Fibroblast of villous mesenchyme (primary cell): ENCODE measurements around the gene SLC24A3. TPM values are rescaled to one million over a fixed set of nuclear protein-coding genes. Genes with fewer than 3 reads are reported as not detected.
"Not testable (repeated sequence)": the region's sequence is repeated elsewhere in the genome, so short reads cannot be mapped to it uniquely, and the experiment has no call there.

Experiments used
- DNase-seq: peaks from one replicate; pipeline ENCODE4 v3.0.0-alpha.2; 2010; ENCODE audit warnings: low read depth
- H3K4me3 ChIP-seq: 2 replicates; pipeline ENCODE4 v1.5.1; 2011; ENCODE audit warnings: low read depth, mild to moderate bottlenecking, low read length
- total RNA-seq: library from RNA; depleted of rRNA; stranded (reverse); fragments of >200 nt; gene quantifications from 2 replicates; pipeline ENCODE4 v1.2.3, GENCODE V29; 2012
- TF ChIP-seq, protein P1 (sequence below): IDR thresholded peaks from 2 replicates; pipeline ENCODE4 v1.5.1; 2012; ENCODE audit warnings: low read depth, mild to moderate bottlenecking, low read length; ENCODE audit not compliant: insufficient read depth

SLC24A3 gene
- total RNA-seq, 1 donor, result 0.86 TPM

DNA sequence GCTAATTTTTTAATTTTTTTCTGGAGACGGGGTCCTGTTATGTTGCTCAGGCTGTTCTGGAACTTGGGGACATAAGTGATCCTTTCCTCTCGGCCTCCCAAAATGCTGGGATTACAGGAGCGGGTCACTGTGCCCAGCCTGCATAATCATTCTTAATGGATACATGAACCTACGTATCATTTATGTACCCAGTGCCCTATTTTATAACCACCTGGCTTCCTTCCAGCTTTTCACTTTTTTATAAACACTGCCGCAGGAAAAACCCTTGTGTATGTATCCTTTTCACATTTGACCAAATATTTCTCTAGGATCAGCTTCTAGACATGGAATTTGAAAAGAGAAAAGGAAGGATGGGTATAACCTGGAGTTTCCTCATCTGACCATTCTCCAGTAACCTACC, 460.1 kb downstream of the SLC24A3 start:
- TF ChIP-seq, protein P1, sequence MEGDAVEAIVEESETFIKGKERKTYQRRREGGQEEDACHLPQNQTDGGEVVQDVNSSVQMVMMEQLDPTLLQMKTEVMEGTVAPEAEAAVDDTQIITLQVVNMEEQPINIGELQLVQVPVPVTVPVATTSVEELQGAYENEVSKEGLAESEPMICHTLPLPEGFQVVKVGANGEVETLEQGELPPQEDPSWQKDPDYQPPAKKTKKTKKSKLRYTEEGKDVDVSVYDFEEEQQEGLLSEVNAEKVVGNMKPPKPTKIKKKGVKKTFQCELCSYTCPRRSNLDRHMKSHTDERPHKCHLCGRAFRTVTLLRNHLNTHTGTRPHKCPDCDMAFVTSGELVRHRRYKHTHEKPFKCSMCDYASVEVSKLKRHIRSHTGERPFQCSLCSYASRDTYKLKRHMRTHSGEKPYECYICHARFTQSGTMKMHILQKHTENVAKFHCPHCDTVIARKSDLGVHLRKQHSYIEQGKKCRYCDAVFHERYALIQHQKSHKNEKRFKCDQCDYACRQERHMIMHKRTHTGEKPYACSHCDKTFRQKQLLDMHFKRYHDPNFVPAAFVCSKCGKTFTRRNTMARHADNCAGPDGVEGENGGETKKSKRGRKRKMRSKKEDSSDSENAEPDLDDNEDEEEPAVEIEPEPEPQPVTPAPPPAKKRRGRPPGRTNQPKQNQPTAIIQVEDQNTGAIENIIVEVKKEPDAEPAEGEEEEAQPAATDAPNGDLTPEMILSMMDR, result no peak
- H3K4me3 ChIP-seq, result no peak overlapping the region
- no peak for DNase-seq

DNA sequence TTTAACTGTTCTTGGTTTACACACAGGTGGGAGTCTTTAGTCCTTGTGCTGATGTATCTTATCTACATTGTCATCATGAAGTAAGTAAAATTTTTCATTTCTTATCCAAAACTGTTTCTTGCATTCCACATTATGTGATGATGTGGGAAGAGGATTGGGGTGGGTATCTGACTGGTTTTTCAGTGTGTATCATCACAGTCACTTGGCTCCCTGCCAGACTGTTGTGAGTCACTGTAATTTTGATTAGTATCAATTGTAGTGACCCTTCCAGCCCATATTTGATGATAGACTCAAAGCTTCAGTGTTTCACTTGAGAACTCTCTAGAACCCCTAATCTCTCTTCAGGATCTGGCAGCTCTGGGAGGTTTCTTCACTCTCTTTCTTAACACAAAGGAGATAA, 461.1 kb downstream of the SLC24A3 start:
- TF ChIP-seq, protein P1, result no peak
- DNase-seq, result no peak
- no peak overlapping the region for H3K4me3 ChIP-seq

DNA sequence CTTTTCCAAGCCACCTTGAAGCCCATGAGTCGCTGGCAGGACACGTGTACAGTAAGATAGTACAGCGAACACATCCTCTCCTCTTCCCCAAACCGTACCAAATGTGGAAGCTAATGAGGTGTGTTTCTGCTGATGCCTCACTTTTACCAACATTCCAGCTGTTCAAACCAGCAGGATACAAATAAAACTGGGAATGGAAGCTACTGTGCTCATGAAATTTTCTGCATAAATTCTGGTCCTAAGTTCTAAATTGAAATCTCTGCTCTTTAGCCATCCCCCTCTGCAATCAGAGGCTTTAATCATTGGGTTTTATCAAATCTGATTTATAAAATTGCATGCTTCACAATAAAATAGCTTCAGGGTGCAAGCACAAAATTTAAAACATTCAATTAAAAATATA, 463.8 kb downstream of the SLC24A3 start:
- TF ChIP-seq, protein P1, result no peak
- no peak overlapping the region for H3K4me3 ChIP-seq
- DNase-seq, result no peak

DNA sequence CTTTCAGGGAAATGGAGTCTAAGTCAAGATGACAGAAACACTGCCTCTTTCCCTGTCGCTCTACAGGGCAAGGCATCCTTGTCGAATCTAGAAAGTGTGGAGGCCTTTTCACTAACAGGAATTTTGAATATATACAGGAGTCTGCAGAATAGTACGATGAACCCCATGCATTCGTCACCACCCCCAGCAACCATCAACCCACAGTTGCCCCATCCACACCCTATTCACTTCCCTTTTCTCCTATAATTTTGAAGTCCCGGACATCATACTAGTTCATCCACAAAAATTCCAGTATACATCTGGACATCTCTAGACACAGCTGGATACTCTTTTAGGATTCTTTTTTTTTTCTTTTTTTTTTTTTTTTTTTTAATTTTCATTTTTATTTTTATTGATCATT, 464.9 kb downstream of the SLC24A3 start:
- no peak overlapping the region for H3K4me3 ChIP-seq
- DNase-seq, result no peak

DNA sequence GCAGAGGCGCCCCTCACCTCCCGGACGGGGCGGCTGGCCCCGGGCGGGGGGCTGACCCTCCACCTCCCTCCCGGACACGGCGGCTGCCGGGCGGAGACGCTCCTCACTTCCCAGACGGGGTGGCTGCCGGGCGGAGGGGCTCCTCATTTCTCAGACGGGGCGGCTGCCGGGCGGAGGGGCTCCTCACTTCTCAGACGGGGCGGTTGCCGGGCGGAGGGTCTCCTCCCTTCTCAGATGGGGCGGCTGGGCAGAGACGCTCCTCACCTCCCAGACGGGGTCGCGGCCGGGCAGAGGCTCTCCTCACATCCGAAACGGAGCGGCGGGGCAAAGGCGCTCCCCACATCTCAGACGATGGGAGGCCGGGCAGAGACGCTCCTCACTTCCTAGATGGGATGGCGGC, 466.1 kb downstream of the SLC24A3 start:
- not testable (repeated sequence) for H3K4me3 ChIP-seq, DNase-seq

More for the DNA sequence above, 464.9 kb downstream of the SLC24A3 start:
- TF ChIP-seq, protein P1, result no peak

DNA sequence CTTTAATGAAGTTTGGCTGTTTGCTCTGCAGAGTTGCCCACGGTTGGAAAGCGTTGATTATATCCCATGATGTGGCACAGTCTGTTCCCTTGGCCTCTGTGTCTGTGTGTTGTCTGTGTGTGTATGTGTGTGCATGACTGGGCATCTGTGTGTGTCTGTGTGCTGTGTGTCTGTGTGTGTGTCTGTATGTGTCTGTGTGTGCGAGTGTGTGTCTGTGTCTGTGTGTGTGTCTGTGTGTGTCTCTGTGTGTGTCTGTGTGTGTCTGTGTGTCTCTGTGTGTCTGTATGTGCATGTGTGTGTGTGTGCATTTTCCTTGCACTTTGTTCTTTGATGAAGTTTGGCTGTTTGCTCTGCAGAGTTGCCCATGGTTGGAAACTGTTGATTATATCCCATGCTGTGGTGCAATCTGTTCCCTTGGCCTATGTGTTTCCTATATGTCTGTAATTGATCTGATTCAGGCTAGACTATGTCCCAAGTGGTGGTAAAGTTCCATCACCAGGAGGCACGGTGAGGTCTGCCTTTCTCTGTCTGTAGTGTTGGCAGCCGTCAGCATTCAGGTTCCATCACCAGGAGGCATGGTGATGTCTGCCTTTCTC, 467.6 kb downstream of the SLC24A3 start:
- DNase-seq, result no peak
- TF ChIP-seq, protein P1, result no peak

DNA sequence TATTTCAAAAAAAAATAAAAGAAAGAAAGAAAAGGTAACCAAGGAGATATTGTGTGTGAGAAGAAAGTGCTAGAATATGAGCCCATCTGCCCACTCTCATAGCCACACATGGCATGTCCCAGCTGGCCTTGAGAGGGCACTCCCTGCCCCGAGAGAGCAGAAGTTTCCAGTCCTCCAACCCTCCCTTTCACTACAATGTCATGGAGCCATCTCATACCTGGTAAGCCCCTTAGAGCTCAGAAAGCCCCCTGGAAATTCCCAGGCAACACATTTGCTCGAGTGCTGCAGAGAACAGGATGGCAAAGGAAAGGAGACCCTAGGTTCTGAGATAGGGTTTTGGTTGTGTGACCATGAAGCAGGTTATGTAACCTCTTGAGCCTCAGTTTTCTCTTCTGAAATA, 469.8 kb downstream of the SLC24A3 start:
- H3K4me3 ChIP-seq, result no peak overlapping the region

More for the DNA sequence above, 467.6 kb downstream of the SLC24A3 start:
- no peak overlapping the region for H3K4me3 ChIP-seq

More for the DNA sequence above, 469.8 kb downstream of the SLC24A3 start:
- no peak for DNase-seq
- TF ChIP-seq, protein P1, result no peak
